Common myeloid progenitor, CD34-positive (primary cell): ENCODE results near the gene AMMECR1L.

Source experiments
- CTCF ChIA-PET: fragments of 350-600 bp; sonication (Branson Sonifier 250); formaldehyde crosslinking; loops from one replicate; lab custom pipeline; 2021; ENCODE audit warnings: antibody characterized with exemption; lab: Charles Lee
- POLR2A ChIA-PET: fragments of 350-600 bp; sonication (Branson Sonifier 250); formaldehyde crosslinking; loops from one replicate; lab custom pipeline; 2021; ENCODE audit warnings: antibody characterized with exemption; lab: Charles Lee
- DNase-seq, 3 donors: peaks; one replicate each; pipeline versions ENCODE4 v3.0.0 to v3.0.0-alpha.2; 2013
- H3K27ac ChIP-seq, 2 experiments: 1 replicate in 1 of 2; 2 replicates in 1 of 2; pipeline ENCODE4 v1.7.0; 2013; ENCODE audit warnings: inconsistent platforms in 2 of 2, low read length in 2 of 2, mild to moderate bottlenecking in 2 of 2, low read depth in 1 of 2, moderate library complexity in 1 of 2; ENCODE audit not compliant: severe bottlenecking in 2 of 2, insufficient read depth in 1 of 2, poor library complexity in 1 of 2
- H3K27me3 ChIP-seq, 5 experiments: replicated peaks in 2 of 5; 1 replicate in 3 of 5; 2 replicates in 2 of 5; pipeline versions ENCODE4 v1.6.1 to v1.7.0; 2013; ENCODE audit warnings: low read length in 4 of 5, mild to moderate bottlenecking in 2 of 5, moderate library complexity in 2 of 5, inconsistent platforms in 1 of 5; ENCODE audit not compliant: insufficient read depth in 5 of 5, control insufficient read depth in 4 of 5
- H3K36me3 ChIP-seq, 4 experiments: 1 replicate in 2 of 4; 2 replicates in 2 of 4; pipeline versions ENCODE4 v1.6.1 to v1.7.0; 2013; ENCODE audit warnings: low read length in 3 of 4, control low read depth in 1 of 4, mild to moderate bottlenecking in 1 of 4; ENCODE audit not compliant: control insufficient read depth in 4 of 4, insufficient read depth in 4 of 4
- H3K4me1 ChIP-seq, 4 experiments: 1 replicate in 3 of 4; 2 replicates in 1 of 4; pipeline versions ENCODE4 v1.6.1 to v1.7.1; 2013; ENCODE audit warnings: low read length in 3 of 4, mild to moderate bottlenecking in 3 of 4, control low read depth in 1 of 4, inconsistent platforms in 1 of 4, moderate library complexity in 1 of 4; ENCODE audit not compliant: control insufficient read depth in 4 of 4, insufficient read depth in 4 of 4; ENCODE audit errors: control extremely low read depth in 1 of 4
- H3K4me3 ChIP-seq, 7 experiments: 1 replicate in 4 of 7; 2 replicates in 3 of 7; pipeline versions ENCODE4 v1.5.1 to v1.7.0; 2013; ENCODE audit warnings: mild to moderate bottlenecking in 7 of 7, low read length in 6 of 7, moderate library complexity in 6 of 7, inconsistent platforms in 2 of 7, low read depth in 2 of 7, control low read depth in 1 of 7; ENCODE audit not compliant: insufficient read depth in 4 of 7, control insufficient read depth in 1 of 7; ENCODE audit errors: extremely low read depth in 1 of 7
- H3K9me3 ChIP-seq, 5 experiments: 1 replicate in 4 of 5; 2 replicates in 1 of 5; pipeline versions ENCODE4 v1.6.1 to v1.7.1; 2013; ENCODE audit warnings: low read length in 4 of 5, mild to moderate bottlenecking in 2 of 5, inconsistent platforms in 1 of 5, low read depth in 1 of 5, moderate library complexity in 1 of 5; ENCODE audit not compliant: control insufficient read depth in 4 of 5, insufficient read depth in 2 of 5; ENCODE audit errors: control extremely low read depth in 1 of 5
- WGBS: methylation state at CpG from one replicate; pipeline ENCODE4 v1.1.5; 2013; ENCODE audit not compliant: insufficient coverage; 5-methylcytosine and 5-hydroxymethylcytosine counted together

AMMECR1L gene

GRCh38 chr2:127864877-127865276 lies 20.9 kb downstream of the AMMECR1L start:
- POLR2A ChIA-PET: no interaction called here
- H3K4me3 ChIP-seq: no peak overlapping the region
- no peak for DNase-seq
- no peaks in the 10 kb centered on the region for H3K27me3 ChIP-seq
- no peaks in the 10 kb centered on the region for H3K9me3 ChIP-seq
- 89% methylated on average over 8 of the region's 11 CpGs for WGBS
- no peak overlapping the region for H3K27ac ChIP-seq
- H3K36me3 ChIP-seq: peaks cover 27 to 65% (median 54%) of the 10 kb centered on the region in 4 experiments
- peaks cover 0 to 6% (median 3%) of the 10 kb centered on the region in 4 experiments for H3K4me1 ChIP-seq
- CTCF ChIA-PET: no interaction called here

GRCh38 chr2:127862228-127862627 lies 23.5 kb downstream of the AMMECR1L start:
- Histone ChIP-seq H3K9me3 (no peaks in the 10 kb centered on the region), H3K27me3 (no peaks in the 10 kb centered on the region), H3K27ac (no peak overlapping the region), H3K4me3 (no peak overlapping the region), H3K4me1 (peaks cover 0 to 22% (median 14%) of the 10 kb centered on the region in 4 experiments), H3K36me3 (peaks cover 21 to 45% (median 34%) of the 10 kb centered on the region in 4 experiments)
- no peak for DNase-seq
- WGBS: 98% methylated on average over 14 of the region's 15 CpGs
- POLR2A ChIA-PET: no interaction called here
- CTCF ChIA-PET: no interaction called here

- H3K9me3 ChIP-seq: no peaks in the 10 kb centered on the region
- DNase-seq: no peak
- no peaks in the 10 kb centered on the region for H3K27me3 ChIP-seq
- peaks cover 12 to 30% (median 18%) of the 10 kb centered on the region in 4 experiments for H3K36me3 ChIP-seq
- peak overlapping the region in 1 of 7 experiments; percentile 28 for H3K4me3 ChIP-seq
- ChIA-PET POLR2A (no interaction called here), CTCF (interaction anchor here (0.9 kb wide), 1 partner anchor 210 kb away, joined by 3 read pairs; no protein-coding TSS in a partner anchor)
- no peak overlapping the region for H3K27ac ChIP-seq
- peaks cover 4 to 39% (median 24%) of the 10 kb centered on the region in 4 experiments for H3K4me1 ChIP-seq
- WGBS: 89% methylated on average over 3 of the region's 5 CpGs
Observed at GRCh38 chr2:127860130-127860529, 25.6 kb downstream of the AMMECR1L start.

- peak; percentile 74 to 88 (median 84) for DNase-seq
- CTCF ChIA-PET: no interaction called here
- H3K9me3 ChIP-seq: no peaks in the 10 kb centered on the region
- peaks cover 11 to 26% (median 15%) of the 10 kb centered on the region in 4 experiments for H3K36me3 ChIP-seq
- 1% methylated on average over 5 of the region's 8 CpGs for WGBS
- no peaks in the 10 kb centered on the region for H3K27me3 ChIP-seq
- POLR2A ChIA-PET: no interaction called here
- H3K27ac ChIP-seq: no peak overlapping the region
- peaks cover 4 to 42% (median 27%) of the 10 kb centered on the region in 4 experiments for H3K4me1 ChIP-seq
- H3K4me3 ChIP-seq: peak overlapping the region in 3 of 7 experiments; percentile 23 to 48 (median 39)
Observed at GRCh38 chr2:127859712-127860085, 26.1 kb downstream of the AMMECR1L start.

GRCh38 chr2:127857265-127857808 lies 28.4 kb downstream of the AMMECR1L start:
- Histone ChIP-seq H3K4me1 (peaks cover 4 to 51% (median 31%) of the 10 kb centered on the region in 4 experiments), H3K4me3 (peak overlapping the region; percentile 81 to 96 (median 91)), H3K9me3 (no peaks in the 10 kb centered on the region), H3K27me3 (no peaks in the 10 kb centered on the region), H3K27ac (peak overlapping the region; percentile 79 to 90), H3K36me3 (peaks cover 0 to 21% (median 4%) of the 10 kb centered on the region in 4 experiments)
- DNase-seq: peak in 2 of 3 donors; percentile 33 to 42
- CTCF ChIA-PET: interaction anchor here (1.0 to 1.2 kb wide), 4 partner anchors 21 to 266 kb away, joined by 3 to 4 read pairs (median 4); no protein-coding TSS in a partner anchor
- POLR2A ChIA-PET: no interaction called here
- WGBS: 4% methylated on average over 18 of the region's 18 CpGs

- ChIA-PET CTCF (interaction anchor here (0.9 to 1.6 kb wide), 5 partner anchors 11 to 92 kb away, joined by 3 to 5 read pairs (median 3); no protein-coding TSS in a partner anchor), POLR2A (no interaction called here)
- peak overlapping the region in 1 of 2 experiments; percentile 6 for H3K27ac ChIP-seq
- no peaks in the 10 kb centered on the region for H3K27me3 ChIP-seq
- no peak overlapping the region for H3K4me3 ChIP-seq
- H3K36me3 ChIP-seq: peaks cover 10 to 49% (median 27%) of the 10 kb centered on the region in 4 experiments
- peaks cover 4 to 36% (median 21%) of the 10 kb centered on the region in 4 experiments for H3K4me1 ChIP-seq
- H3K9me3 ChIP-seq: no peaks in the 10 kb centered on the region
- 82% methylated on average over 1 of the region's 4 CpGs for WGBS
- no peak for DNase-seq
Observed at GRCh38 chr2:127853671-127854070, 32.1 kb downstream of the AMMECR1L start.

GRCh38 chr2:127852388-127852787 lies 33.4 kb downstream of the AMMECR1L start:
- WGBS: 98% methylated on average over 8 of the region's 8 CpGs
- no peaks in the 10 kb centered on the region for H3K9me3 ChIP-seq
- ChIA-PET POLR2A (no interaction called here), CTCF (interaction anchor here (0.7 to 2.2 kb wide), 4 partner anchors 8 to 68 kb away, joined by 3 to 5 read pairs (median 4); no protein-coding TSS in a partner anchor)
- H3K4me3 ChIP-seq: no peak overlapping the region
- H3K27ac ChIP-seq: no peak overlapping the region
- H3K36me3 ChIP-seq: peaks cover 13 to 59% (median 34%) of the 10 kb centered on the region in 4 experiments
- no peak for DNase-seq
- no peaks in the 10 kb centered on the region for H3K27me3 ChIP-seq
- H3K4me1 ChIP-seq: peaks cover 4 to 30% (median 18%) of the 10 kb centered on the region in 4 experiments
